K562 (cell line): Measurements from ENCODE around the gene TLCD1. TPM values are rescaled to one million over a fixed set of nuclear protein-coding genes. Genes with fewer than 3 reads are reported as not detected.

Experiments used
- ATAC-seq: fragments of 200-7000 bp; cut with Tn5 transposase; 3 replicates; pipeline ENCODE4 v1.9.1; 2020; ENCODE audit warnings: moderate library complexity
- BruUV-seq: library from RNA; stranded (reverse); fragments of 400-500 nt; replicated peaks from 2 replicates; lab custom pipeline; 2021; lab: Mats Ljungman, UMichigan
- CTCF ChIA-PET: fragments of 300-600 bp; formaldehyde crosslinking; extraction: SDS; loops from one replicate; lab custom pipeline; 2021; ENCODE audit warnings: low intra/inter-chr PET ratio; lab: Yijun Ruan, JAX
- POLR2A ChIA-PET: fragments of 300-600, 350-650 bp; sonication (Branson Sonifier 250); formaldehyde crosslinking; extraction: SDS; loops from one replicate; lab custom pipeline; 2021; ENCODE audit warnings: antibody characterized with exemption, inconsistent platforms; lab: Yijun Ruan, JAX
- DNase-seq, 4 experiments: peaks; one replicate each; pipeline versions ENCODE4 v3.0.0 to v3.0.0-alpha.2; 2011 to 2018; ENCODE audit warnings: low spot score in 3 of 4, mixed read lengths in 3 of 4; ENCODE audit errors: extremely low read depth in 1 of 4
- FAIRE-seq: peaks from 2 replicates; lab custom pipeline; 2011; peaks lifted over from hg19 to GRCh38; lab: Jason Lieb, UNC
- H2AFZ ChIP-seq: 2 replicates; pipeline ENCODE4 v1.6.0; 2011; ENCODE audit warnings: low read depth, low read length, control low read depth, inconsistent platforms
- H3K27ac ChIP-seq: fragments of 200-600 bp; 3 replicates; pipeline ENCODE4 v1.8.0; 2011; ENCODE audit warnings: low read depth, mild to moderate bottlenecking, control low read depth, inconsistent platforms, low read length, moderate library complexity, mixed read lengths; ENCODE audit errors: extremely low read depth
- H3K27me3 ChIP-seq, 2 experiments: fragments of 300-600 bp in 1 of 2; 2 replicates in 1 of 2; 3 replicates in 1 of 2; pipeline versions ENCODE4 v1.6.0 to v1.8.0; 2011; ENCODE audit warnings: inconsistent platforms in 2 of 2, low read length in 2 of 2, mild to moderate bottlenecking in 1 of 2, mixed read lengths in 1 of 2, moderate library complexity in 1 of 2; ENCODE audit not compliant: control insufficient read depth in 2 of 2, insufficient read depth in 2 of 2
- H3K36me3 ChIP-seq: fragments of 300-600 bp; 3 replicates; pipeline ENCODE4 v1.8.0; 2011; ENCODE audit warnings: mild to moderate bottlenecking, low read length, inconsistent platforms; ENCODE audit not compliant: control insufficient read depth, insufficient read depth
- H3K4me1 ChIP-seq, 2 experiments: fragments of 200-600 bp in 1 of 2; replicated peaks in 1 of 2; 2 replicates in 1 of 2; 3 replicates in 1 of 2; pipeline versions ENCODE4 v1.5.1 to v1.8.0; 2011; ENCODE audit warnings: inconsistent platforms in 2 of 2, low read length in 2 of 2, mild to moderate bottlenecking in 1 of 2, mixed read lengths in 1 of 2, moderate library complexity in 1 of 2; ENCODE audit not compliant: control insufficient read depth in 2 of 2, insufficient read depth in 2 of 2
- H3K4me2 ChIP-seq: 2 replicates; pipeline ENCODE4 v1.6.1; 2011; ENCODE audit warnings: low read length, control low read depth, inconsistent platforms, mixed read lengths; ENCODE audit not compliant: insufficient read depth
- H3K4me3 ChIP-seq: fragments of 200-600 bp; sonication (generic), shearing (Covaris generic); 2 replicates; pipeline ENCODE4 v1.5.1; 2016; ENCODE audit warnings: control low read depth, inconsistent platforms
- H3K79me2 ChIP-seq: fragments of 200-600 bp; 3 replicates; pipeline ENCODE4 v1.8.0; 2011; ENCODE audit warnings: low read length, inconsistent platforms; ENCODE audit not compliant: control insufficient read depth, insufficient read depth
- H3K9ac ChIP-seq, 2 experiments: 2 replicates each; pipeline versions ENCODE4 v1.6.0 to v1.6.1; 2011; ENCODE audit warnings: low read depth in 2 of 2, low read length in 2 of 2, control low read depth in 1 of 2, inconsistent platforms in 1 of 2, mild to moderate bottlenecking in 1 of 2, mixed read lengths in 1 of 2; ENCODE audit not compliant: insufficient read depth in 1 of 2
- H3K9me1 ChIP-seq: one replicate; pipeline ENCODE4 v1.6.0; 2011; ENCODE audit warnings: inconsistent platforms, mild to moderate bottlenecking, low read length, moderate library complexity; ENCODE audit not compliant: control insufficient read depth, insufficient read depth
- H3K9me3 ChIP-seq: replicated peaks from 2 replicates; pipeline ENCODE4 v1.5.1; 2011; ENCODE audit warnings: low read depth, low read length, inconsistent platforms; ENCODE audit not compliant: control insufficient read depth, insufficient read depth
- H4K20me1 ChIP-seq: replicated peaks from 2 replicates; pipeline ENCODE4 v1.6.1; 2011; ENCODE audit warnings: low read length, inconsistent platforms, mixed read lengths; ENCODE audit not compliant: control insufficient read depth, insufficient read depth
- BCOR ChIP-seq: fragments of 450-650 bp; IDR thresholded peaks from 2 replicates; pipeline ENCODE4 v1.6.1; 2016
- CREBBP ChIP-seq: IDR thresholded peaks from one replicate; pipeline ENCODE4 v1.6.1; 2012; ENCODE audit warnings: low read depth, mild to moderate bottlenecking, control low read depth, inconsistent platforms, low read length
- HDAC2 ChIP-seq: fragments of 450-650 bp; IDR thresholded peaks from 2 replicates; pipeline ENCODE4 v1.6.1; 2016; ENCODE audit warnings: mild to moderate bottlenecking
- KDM1A ChIP-seq, 2 experiments: fragments of 450-650 bp; IDR thresholded peaks; 2 replicates each; pipeline ENCODE4 v1.6.1; 2016; ENCODE audit warnings: mild to moderate bottlenecking in 2 of 2
- OTX1 ChIP-seq: fragments of 450-650 bp; formaldehyde crosslinking; IDR thresholded peaks from 2 replicates; pipeline ENCODE4 v1.4.0; 2022; ENCODE audit warnings: mild to moderate bottlenecking
- PTBP1 ChIP-seq: fragments of 200-400 bp; formaldehyde crosslinking; IDR thresholded peaks from 2 replicates; pipeline ENCODE4 v1.6.1; 2017; ENCODE audit warnings: low read depth, low read length
- RBM25 ChIP-seq: fragments of 200-400 bp; formaldehyde crosslinking; IDR thresholded peaks from 2 replicates; pipeline ENCODE4 v1.6.1; 2018; ENCODE audit warnings: low read length, low read depth, moderate library complexity; ENCODE audit not compliant: severe bottlenecking
- RCOR1 ChIP-seq, 2 experiments: IDR thresholded peaks; 2 replicates each; pipeline ENCODE4 v1.6.1; 2012; ENCODE audit warnings: low read depth in 2 of 2, low read length in 2 of 2, borderline replicate concordance in 1 of 2, improper control_type of control experiment in 1 of 2
- SMARCA5 ChIP-seq: fragments of 450-650 bp; IDR thresholded peaks from 2 replicates; pipeline ENCODE4 v1.6.1; 2016
- SMC3 ChIP-seq: conservative IDR thresholded peaks from 2 replicates; pipeline ENCODE4 v1.6.1; 2011; ENCODE audit warnings: low read depth, low read length, improper control_type of control experiment; ENCODE audit not compliant: insufficient read depth
- ZBTB40 ChIP-seq, 2 experiments: fragments of 450-650 bp in 1 of 2; sonication (generic) in 1 of 2; formaldehyde crosslinking in 1 of 2; IDR thresholded peaks; 2 replicates each; pipeline versions ENCODE4 v1.7.1 to v1.9.0; 2016 to 2022; ENCODE audit warnings: inconsistent platforms in 1 of 2, mild to moderate bottlenecking in 1 of 2, missing genetic modification reagents in 1 of 2
- ZNF274 ChIP-seq: IDR thresholded peaks from 2 replicates; pipeline ENCODE4 v1.6.1; 2011; ENCODE audit warnings: low read depth, mild to moderate bottlenecking, low read length, moderate library complexity, borderline replicate concordance
- ZNF696 ChIP-seq: fragments of 250-450 bp; sonication (Bioruptor Pico); conservative IDR thresholded peaks from 2 replicates; pipeline ENCODE4 v1.4.0; 2020; ENCODE audit warnings: mild to moderate bottlenecking, moderate library complexity
- WGBS: fragments of 100-300 bp; shearing (Covaris generic); methylation state at CpG from one replicate; pipeline ENCODE4 v1.1.6; 2016; ENCODE audit warnings: low coverage, mixed read lengths; ENCODE audit not compliant: insufficient coverage; ENCODE audit errors: missing lambda C conversion rate; 5-methylcytosine and 5-hydroxymethylcytosine counted together
- in situ Hi-C: fragments of 300-500 bp; cut with MboI; formaldehyde crosslinking; loops from 4 replicates; pipeline ENCODE4 v1.15.0; 2018; ENCODE audit warnings: inconsistent platforms, mixed read lengths
- intact Hi-C: fragments of 100-400 bp; cut with micrococcal nuclease; formaldehyde crosslinking; loops from 2 replicates; pipeline ENCODE4 v1.14.2; 2022
- polyA plus RNA-seq, 8 experiments: library from polyadenylated mRNA; depleted of rRNA in 4 of 8; stranded (reverse) in 5 of 8; unstranded in 3 of 8; fragments of >200 nt; fragmentation: Nextera tagmentation in 2 of 8; fragmentation: Illumina TruSeq in 1 of 8; extraction: Ambion mirVana in 2 of 8; extraction: Trizol in 1 of 8; gene quantifications; 2 replicates each; pipeline versions ENCODE4 v1.2.1 to v1.2.3, GENCODE V29; 2011 to 2014; ENCODE audit warnings: inconsistent platforms in 1 of 8, missing spikeins in 1 of 8
- total RNA-seq, 7 experiments: library from RNA; depleted of rRNA in 6 of 7; stranded (reverse); fragments of >200 nt in 6 of 7; fragmentation: Illumina TruSeq in 2 of 7; extraction: Trizol in 2 of 7; gene quantifications; 2 replicates each; pipeline versions ENCODE4 v1.2.1 to v1.2.3, GENCODE V29; 2011 to 2021; ENCODE audit warnings: low replicate concordance in 1 of 7

The TLCD1 gene
- total and polyA plus RNA-seq, 9 of the 15 experiments (the other 6 are each of a cell fraction or from before 2014, with no cell fraction given), result 6.8 to 37.7 (median 21.7) TPM

- peaks cover 18% of the 10 kb centered on the region for H3K79me2 ChIP-seq
- no peak for TF ChIP-seq OTX1 (CRISPR knock-in tag)
- TF ChIP-seq ZNF696 (CRISPR knock-in tag), result no peak
- TF ChIP-seq RBM25, result peak; percentile 87
- TF ChIP-seq PTBP1, result 0 out of 2 replicates have a peak, but pooled peaks have one; percentile 57
- TF ChIP-seq SMARCA5, result peak; percentile 83; the same call in 1 of the 2 replicates
- TF ChIP-seq CREBBP, result no peak
- peak; percentile 29 to 53; a peak in 2 of 4 replicates for TF ChIP-seq KDM1A (IDR thresholded peaks at IDR 0.05)
- TF ChIP-seq ZBTB40 (IDR thresholded peaks at IDR 0.05), result no peak
- TF ChIP-seq ZBTB40 (CRISPR knock-in tag; IDR thresholded peaks at IDR 0.05), result no peak
- TF ChIP-seq RCOR1 (IDR thresholded peaks at IDR 0.05; ENCODE audit: borderline replicate concordance in 1 of 2, low read depth in 2 of 2, low read length in 2 of 2), result peak in 1 of 2 experiments; percentile 29; a peak in 1 of 4 replicates
- TF ChIP-seq ZNF274, result no peak
- no peak for TF ChIP-seq SMC3
- peak; percentile 41; the same call in 1 of the 2 replicates for TF ChIP-seq HDAC2
- TF ChIP-seq BCOR, result peak; percentile 82
Measured at GRCh38 chr17:28714281-28714680, 11.8 kb downstream of the TLCD1 start.

More at GRCh38 chr17:28714281-28714680, 11.8 kb downstream of the TLCD1 start:
- H3K9me1 ChIP-seq, result no peaks in the 10 kb centered on the region
- BruUV-seq, result no TSS peak
- H3K27ac ChIP-seq, result no peak overlapping the region
- peak overlapping the region in 1 of 2 experiments; percentile 53; a peak in 1 of 4 replicates for H3K9ac ChIP-seq
- no peak overlapping the region for H2AFZ ChIP-seq
- H3K27me3 ChIP-seq, result 0 out of 5 replicates have a peak, but pooled peaks cover 0 to 11% of the 10 kb centered on the region in 2 experiments
- peaks cover 23 to 50% of the 10 kb centered on the region in 2 experiments for H3K4me1 ChIP-seq
- H3K36me3 ChIP-seq, result no peaks in the 10 kb centered on the region
- no peaks in the 10 kb centered on the region for H4K20me1 ChIP-seq
- in situ Hi-C loops, result no loop called here
- ChIA-PET POLR2A (interaction anchor here (0.6 to 8.7 kb wide), 4 partner anchors 8 to 201 kb away, joined by 3 to 133 read pairs (median 4); partner anchors contain the start of genes RPL23A, SDF2 and SUPT6H), CTCF (no interaction called here)
- 0 out of 2 replicates have a peak, but pooled peaks cover 2% of the 10 kb centered on the region for H3K9me3 ChIP-seq
- DNase-seq, result no peak
- H3K4me2 ChIP-seq, result no peak overlapping the region
- no peak for FAIRE-seq
- no peak for ATAC-seq
- intact Hi-C loops, result no loop called here
- no peak overlapping the region for H3K4me3 ChIP-seq
- WGBS, result 48% methylated on average over 3 of the region's 3 CpGs
